ENCODE results near the gene RNPEPL1.

DNA sequence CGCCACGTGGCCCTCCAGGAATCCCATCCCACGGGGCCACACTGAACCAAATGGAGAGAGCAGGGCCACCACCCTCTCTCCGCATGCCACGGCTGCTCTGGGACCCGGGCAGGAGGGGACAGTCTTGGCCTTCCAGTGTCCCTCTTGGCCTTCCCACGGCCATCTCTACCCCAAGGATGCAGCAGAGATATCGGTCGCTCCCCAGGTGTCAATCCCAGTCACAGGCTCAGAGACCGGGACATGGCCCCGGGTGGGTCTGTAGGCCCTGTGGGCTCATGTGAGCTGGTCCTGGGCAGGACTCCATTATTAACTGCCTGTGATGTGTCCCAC is 33.5 kb downstream of the RNPEPL1 start:
- TF ChIP-seq GATA2 (IDR thresholded peaks at IDR 0.05; ENCODE audit: low read depth, low read length): no peak
- no peak for TF ChIP-seq GATA3 (IDR thresholded peaks at IDR 0.05; ENCODE audit: low read depth, low read length)

Measured in SH-SY5Y (cell line).